Heart right ventricle (tissue), 16 donors: ENCODE data around the gene OR2AT4. TPM values are rescaled to one million over a fixed set of nuclear protein-coding genes. Genes with fewer than 3 reads are reported as not detected.
"Not testable (repeated sequence)": the region's sequence is repeated elsewhere in the genome, so short reads cannot be mapped to it uniquely, and the experiment has no call there.

Experiments
- ATAC-seq, 8 donors: fragments of 200-7000 bp; cut with Tn5 transposase; one replicate each; pipeline ENCODE4 v1.9.1; 2020; ENCODE audit warnings: mild to moderate bottlenecking in 8 of 8, moderate library complexity in 8 of 8, moderate number of reproducible peaks in 1 of 8
- DNase-seq, 2 donors: peaks; one replicate each; pipeline ENCODE4 v3.0.0-alpha.2; 2020
- H3K27ac ChIP-seq, 10 donors: fragments of 200-600 bp; sonication (generic) in 2 of 10; one replicate each; pipeline versions ENCODE4 v1.5.0 to v1.8.0; 2020 to 2022; ENCODE audit warnings: mild to moderate bottlenecking in 3 of 10
- H3K27me3 ChIP-seq, 7 donors: fragments of 200-600 bp; one replicate each; pipeline ENCODE4 v1.8.0; 2021 to 2022; ENCODE audit warnings: mild to moderate bottlenecking in 2 of 7
- H3K36me3 ChIP-seq, 9 donors: fragments of 200-600 bp; sonication (generic) in 1 of 9; one replicate each; pipeline versions ENCODE4 v1.5.0 to v1.8.0; 2020 to 2022; ENCODE audit warnings: mild to moderate bottlenecking in 2 of 9
- H3K4me1 ChIP-seq, 9 donors: fragments of 200-600 bp; sonication (generic) in 1 of 9; one replicate each; pipeline versions ENCODE4 v1.5.0 to v1.8.0; 2020 to 2022; ENCODE audit warnings: mild to moderate bottlenecking in 4 of 9
- H3K4me3 ChIP-seq, 10 donors: fragments of 200-600 bp; sonication (generic) in 2 of 10; one replicate each; pipeline versions ENCODE4 v1.5.0 to v1.8.0; 2020 to 2022; ENCODE audit warnings: mild to moderate bottlenecking in 7 of 10, moderate library complexity in 2 of 10
- H3K9me3 ChIP-seq, 11 donors: fragments of 200-600 bp in 10 of 11; sonication (generic) in 2 of 11; one replicate each; pipeline versions ENCODE4 v1.5.0 to v1.8.0; 2013 to 2022; ENCODE audit warnings: mild to moderate bottlenecking in 2 of 11, control low read depth in 1 of 11, moderate library complexity in 1 of 11
- CTCF ChIP-seq, 9 donors: fragments of 200-600 bp; sonication (generic) in 2 of 9; IDR thresholded peaks; one replicate each; pipeline versions ENCODE4 v1.5.0 to v1.8.0; 2021 to 2022; ENCODE audit warnings: antibody characterized with exemption in 9 of 9, mild to moderate bottlenecking in 5 of 9, moderate library complexity in 1 of 9
- WGBS, 2 donors: extraction: QIAGEN DNeasy Blood & Tissue Kit; methylation state at CpG; one replicate each; pipeline ENCODE4 v1.1.7; 2013; ENCODE audit warnings: inconsistent platforms in 1 of 2; 5-methylcytosine and 5-hydroxymethylcytosine counted together
- intact Hi-C, 10 donors: fragments of 100-400 bp; cut with DNase I; formaldehyde crosslinking; loops; one replicate each; pipeline versions ENCODE4 v1.11.1 to v1.14.2; 2022
- polyA plus RNA-seq, 2 donors: library from polyadenylated mRNA; stranded (reverse); fragments of 200-250 nt; gene quantifications; one replicate each; pipeline ENCODE4 v1.2.3, GENCODE V29; 2013
- total RNA-seq, 10 donors: library from RNA; stranded (reverse); fragmentation: NEBNext Ultra II Directional in 3 of 10; extraction: Animal tissue kit (Norgen Biotek cat#: 25700) in 3 of 10; gene quantifications; one replicate each; pipeline versions ENCODE4 v1.2.1 to v1.2.4, GENCODE V29; 2021 to 2023
- donor health status: Arrhythmogenic right ventricular cardiomyopathy.
- donor health status: ischemic (EF 13 %, LVEDD 7.1; RV severe dilation, severe dysfunction).
- donor health status: healthy with polysubstance abuse.
- donor health status: DM: no; HTN: yes; CAD: no.
- donor health status: DM: no; HTN: no; CAD: no.
- donor health status: ischemic (EF 25% LVEDD 6.9; RV normal size, moderate dysfunction).
- donor health status: ischemic (EF 25% LVEDD 5.7; RV mildly dilated, moderate dysfunction).
- donor health status: healthy.
- donor health status: DM: yes; HTN: yes; CAD: no.
- donor health status: Ischemic cardiomyopathy.
- donor health status: ischemic (EF 35%, LVEDD 5.7; RV mildly dilated, moderate dysfunction).
- donor health status: nonischemic (EF 11% LVEDD 7.7; RV severe dilation, severe dysfunction).
- donor health status: DM: yes; HTN: yes; CAD: no.
- donor health status: PGD.
- donor health status: ischemic (EF 29% LVEDD 5.4; RV normal size, mild dysfunction).
- donor health status: nonischemic (EF 23%, LVEDD 6.1; RV moderate dilation, normal function).

OR2AT4 gene
- total and polyA plus RNA-seq, 12 donors, result not detected

GRCh38 chr11:75112200-75112599 is 15.5 kb upstream of the OR2AT4 start:
- Histone ChIP-seq H3K27me3 (no peaks in the 10 kb centered on the region), H3K4me3 (no peak overlapping the region), H3K27ac (no peak overlapping the region), H3K36me3 (no peaks in the 10 kb centered on the region), H3K4me1 (no peaks in the 10 kb centered on the region), H3K9me3 (peaks cover 0 to 44% (median 0%) of the 10 kb centered on the region in 11 donors)
- no peak for DNase-seq
- intact Hi-C loops, result no loop called here
- no peak for TF ChIP-seq CTCF (IDR thresholded peaks at IDR 0.05)
- WGBS, 2 donors, result 82 to 89% methylated on average over 2 of the region's 2 CpGs
- ATAC-seq, result no peak

GRCh38 chr11:75107187-75107586 is 10.5 kb upstream of the OR2AT4 start:
- no peak for ATAC-seq
- Histone ChIP-seq H3K4me3 (no peak overlapping the region), H3K9me3 (peaks cover 0 to 20% (median 0%) of the 10 kb centered on the region in 11 donors), H3K36me3 (no peaks in the 10 kb centered on the region), H3K27ac (no peak overlapping the region), H3K27me3 (peaks cover 0 to 12% (median 0%) of the 10 kb centered on the region in 7 donors), H3K4me1 (no peaks in the 10 kb centered on the region)
- intact Hi-C loops, result no loop called here
- 50 to 53% methylated on average over 4 of the region's 4 CpGs for WGBS, 2 donors
- no peak for DNase-seq
- no peak for TF ChIP-seq CTCF (IDR thresholded peaks at IDR 0.05)

- H3K27ac ChIP-seq, H3K36me3 ChIP-seq, intact Hi-C loops, DNase-seq, H3K4me3 ChIP-seq, ATAC-seq, H3K4me1 ChIP-seq: not testable (repeated sequence)
- WGBS, 2 donors, result 66 to 67% methylated on average over 2 of the region's 2 CpGs
- Histone ChIP-seq H3K27me3 (peaks cover 0 to 20% (median 0%) of the 10 kb centered on the region in 7 donors), H3K9me3 (peaks cover 0 to 14% (median 0%) of the 10 kb centered on the region in 11 donors)
Measured at GRCh38 chr11:75105967-75106681, 9.4 kb upstream of the OR2AT4 start.

- intact Hi-C loops, result no loop called here
- Histone ChIP-seq H3K27ac (no peak overlapping the region), H3K4me1 (no peaks in the 10 kb centered on the region), H3K27me3 (peaks cover 0 to 26% (median 0%) of the 10 kb centered on the region in 7 donors), H3K4me3 (no peak overlapping the region), H3K36me3 (no peaks in the 10 kb centered on the region), H3K9me3 (peaks cover 0 to 9% (median 0%) of the 10 kb centered on the region in 11 donors)
- TF ChIP-seq CTCF (IDR thresholded peaks at IDR 0.05), result no peak
- 67% methylated on average over 9 of the region's 9 CpGs for WGBS, 2 donors
- DNase-seq (no peak), ATAC-seq (no peak)
Measured at GRCh38 chr11:75105462-75105925, 8.8 kb upstream of the OR2AT4 start.
